ENCODE results near the gene SLC30A7.
"Not testable (repeated sequence)": the region's sequence is repeated elsewhere in the genome, so short reads cannot be mapped to it uniquely, and the experiment has no call there.

Gene SLC30A7

GRCh38 chr1:100883963-100884362 lies 11.9 kb upstream of the SLC30A7 start:
- H3K4me2 ChIP-seq: no peak overlapping the region
- no peaks in the 10 kb centered on the region for H3K4me1 ChIP-seq (ENCODE audit: low read depth, poor library complexity, severe bottlenecking)
- H3K27me3 ChIP-seq (ENCODE audit: insufficient read depth, low read depth): no peaks in the 10 kb centered on the region
- no peaks in the 10 kb centered on the region for H3K36me3 ChIP-seq (ENCODE audit: insufficient read depth)
- H3K4me3 ChIP-seq (IDR thresholded peaks at IDR 0.05; ENCODE audit: insufficient read depth, low read depth, low read length): no peak overlapping the region
- no peak overlapping the region for H2AFZ ChIP-seq (ENCODE audit: low read depth)
- H3K27ac ChIP-seq: no peak overlapping the region
- H3K9ac ChIP-seq: no peak overlapping the region
- TF ChIP-seq CTCF (conservative IDR thresholded peaks at IDR 0.05; ENCODE audit: low read depth, low read length): no peak
- H4K20me1 ChIP-seq (ENCODE audit: insufficient read depth): no peaks in the 10 kb centered on the region
- H3K79me2 ChIP-seq (ENCODE audit: insufficient read depth, low read depth): no peaks in the 10 kb centered on the region

- not testable (repeated sequence) for H2AFZ ChIP-seq (ENCODE audit: low read depth); H3K27ac ChIP-seq; H3K9ac ChIP-seq; H3K79me2 ChIP-seq (ENCODE audit: insufficient read depth, low read depth); H3K27me3 ChIP-seq (ENCODE audit: insufficient read depth, low read depth); H3K4me2 ChIP-seq; H3K4me3 ChIP-seq (IDR thresholded peaks at IDR 0.05; ENCODE audit: insufficient read depth, low read depth, low read length); H3K36me3 ChIP-seq (ENCODE audit: insufficient read depth); H4K20me1 ChIP-seq (ENCODE audit: insufficient read depth)
- peaks cover 13% of the 10 kb centered on the region for H3K4me1 ChIP-seq (ENCODE audit: low read depth, poor library complexity, severe bottlenecking)
Measured at GRCh38 chr1:100889007-100889406, 6.9 kb upstream of the SLC30A7 start.

- H3K79me2 ChIP-seq (ENCODE audit: insufficient read depth, low read depth); H3K9ac ChIP-seq; H3K4me2 ChIP-seq; H3K36me3 ChIP-seq (ENCODE audit: insufficient read depth); H2AFZ ChIP-seq (ENCODE audit: low read depth); H3K27ac ChIP-seq; H3K4me3 ChIP-seq (IDR thresholded peaks at IDR 0.05; ENCODE audit: insufficient read depth, low read depth, low read length); H3K27me3 ChIP-seq (ENCODE audit: insufficient read depth, low read depth); H4K20me1 ChIP-seq (ENCODE audit: insufficient read depth): not testable (repeated sequence)
- peaks cover 16% of the 10 kb centered on the region for H3K4me1 ChIP-seq (ENCODE audit: low read depth, poor library complexity, severe bottlenecking)
Measured at GRCh38 chr1:100889869-100890482, 5.9 kb upstream of the SLC30A7 start.

- no peak for TF ChIP-seq CTCF (conservative IDR thresholded peaks at IDR 0.05; ENCODE audit: low read depth, low read length)
- no peaks in the 10 kb centered on the region for H4K20me1 ChIP-seq (ENCODE audit: insufficient read depth)
- H3K79me2 ChIP-seq (ENCODE audit: insufficient read depth, low read depth): no peaks in the 10 kb centered on the region
- H3K27me3 ChIP-seq (ENCODE audit: insufficient read depth, low read depth): no peaks in the 10 kb centered on the region
- no peaks in the 10 kb centered on the region for H3K36me3 ChIP-seq (ENCODE audit: insufficient read depth)
- no peak overlapping the region for H3K9ac ChIP-seq
- H2AFZ ChIP-seq (ENCODE audit: low read depth): no peak overlapping the region
- H3K27ac ChIP-seq: no peak overlapping the region
- peaks cover 16% of the 10 kb centered on the region for H3K4me1 ChIP-seq (ENCODE audit: low read depth, poor library complexity, severe bottlenecking)
- H3K4me3 ChIP-seq (IDR thresholded peaks at IDR 0.05; ENCODE audit: insufficient read depth, low read depth, low read length): no peak overlapping the region
- H3K4me2 ChIP-seq: no peak overlapping the region
Measured at GRCh38 chr1:100891380-100891779, 4.5 kb upstream of the SLC30A7 start.

GRCh38 chr1:100892554-100892953 lies 3.3 kb upstream of the SLC30A7 start:
- Histone ChIP-seq H3K27ac (no peak overlapping the region), H3K4me1 (ENCODE audit: low read depth, poor library complexity, severe bottlenecking) (peaks cover 21% of the 10 kb centered on the region), H3K9ac (no peak overlapping the region), H3K4me3 (IDR thresholded peaks at IDR 0.05; ENCODE audit: insufficient read depth, low read depth, low read length) (no peak overlapping the region), H3K4me2 (no peak overlapping the region), H3K27me3 (ENCODE audit: insufficient read depth, low read depth) (no peaks in the 10 kb centered on the region), H3K79me2 (ENCODE audit: insufficient read depth, low read depth) (peaks cover 10% of the 10 kb centered on the region; the same call in 1 of the 2 replicates), H4K20me1 (ENCODE audit: insufficient read depth) (no peaks in the 10 kb centered on the region), H2AFZ (ENCODE audit: low read depth) (no peak overlapping the region), H3K36me3 (ENCODE audit: insufficient read depth) (no peaks in the 10 kb centered on the region)
- TF ChIP-seq CTCF (conservative IDR thresholded peaks at IDR 0.05; ENCODE audit: low read depth, low read length): no peak

Data from KMS-11 (cell line).